ENCODE measurements around the gene FBXO46.

Gene FBXO46

DNA sequence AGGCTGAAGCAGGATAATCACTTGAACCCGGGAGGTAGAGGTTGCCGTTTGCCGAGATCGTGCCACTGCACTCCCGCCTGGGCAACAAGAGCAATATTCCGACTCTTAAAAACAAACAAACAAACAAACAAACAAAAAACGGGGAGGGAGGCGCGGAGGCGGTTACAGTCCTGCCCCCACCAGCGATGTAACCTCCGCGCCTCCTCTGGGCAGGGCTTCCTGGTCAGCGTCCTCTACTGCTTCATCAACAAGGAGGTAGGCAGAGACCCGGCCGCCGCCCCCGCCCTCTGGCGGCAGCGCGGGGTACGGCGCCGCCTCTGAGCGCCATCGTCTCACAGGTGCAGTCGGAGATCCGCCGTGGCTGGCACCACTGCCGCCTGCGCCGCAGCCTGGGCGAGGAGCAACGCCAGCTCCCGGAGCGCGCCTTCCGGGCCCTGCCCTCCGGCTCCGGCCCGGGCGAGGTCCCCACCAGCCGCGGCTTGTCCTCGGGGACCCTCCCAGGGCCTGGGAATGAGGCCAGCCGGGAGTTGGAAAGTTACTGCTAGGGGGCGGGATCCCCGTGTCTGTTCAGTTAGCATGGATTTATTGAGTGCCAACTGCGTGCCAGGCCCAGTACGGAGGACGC is 49.2 kb downstream of the FBXO46 start:
- peak; percentile 91 for DNase-seq

DNA sequence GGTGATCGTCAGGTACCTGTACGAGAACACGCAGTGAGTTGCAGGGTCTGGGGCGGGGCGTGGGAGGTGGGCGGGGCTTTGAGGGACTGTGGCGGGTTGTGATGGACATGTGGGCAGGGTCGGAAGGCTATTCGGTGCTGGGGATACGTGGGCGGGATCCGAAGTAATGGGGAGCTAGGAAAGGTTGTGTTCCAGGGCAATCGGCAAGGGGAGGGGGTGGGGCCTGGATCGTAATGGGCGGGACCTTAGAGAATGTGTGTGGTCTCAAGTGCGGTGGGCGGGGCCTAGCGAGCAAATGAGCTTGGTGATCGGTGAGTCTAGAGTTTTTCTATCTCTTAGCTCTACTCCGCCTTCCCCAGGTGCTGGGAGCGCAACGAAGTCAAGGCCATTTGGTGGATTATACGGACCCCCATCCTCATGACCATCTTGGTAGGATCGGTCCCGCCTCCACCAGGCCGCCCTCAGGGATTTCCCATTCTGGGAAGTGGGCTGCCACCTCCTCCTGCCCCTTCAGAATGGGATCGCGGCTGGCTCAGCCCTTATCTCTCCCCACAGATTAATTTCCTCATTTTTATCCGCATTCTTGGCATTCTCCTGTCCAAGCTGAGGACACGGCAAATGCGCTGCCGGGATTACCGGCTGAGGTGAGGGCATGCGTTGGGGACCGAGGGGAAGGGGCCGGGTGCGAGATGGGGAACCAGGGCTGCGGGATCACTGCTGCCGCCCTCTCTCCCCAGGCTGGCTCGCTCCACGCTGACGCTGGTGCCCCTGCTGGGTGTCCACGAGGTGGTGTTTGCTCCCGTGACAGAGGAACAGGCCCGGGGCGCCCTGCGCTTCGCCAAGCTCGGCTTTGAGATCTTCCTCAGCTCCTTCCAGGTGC is 53.1 kb downstream of the FBXO46 start:
- DNase-seq: peak; percentile 87

DNA sequence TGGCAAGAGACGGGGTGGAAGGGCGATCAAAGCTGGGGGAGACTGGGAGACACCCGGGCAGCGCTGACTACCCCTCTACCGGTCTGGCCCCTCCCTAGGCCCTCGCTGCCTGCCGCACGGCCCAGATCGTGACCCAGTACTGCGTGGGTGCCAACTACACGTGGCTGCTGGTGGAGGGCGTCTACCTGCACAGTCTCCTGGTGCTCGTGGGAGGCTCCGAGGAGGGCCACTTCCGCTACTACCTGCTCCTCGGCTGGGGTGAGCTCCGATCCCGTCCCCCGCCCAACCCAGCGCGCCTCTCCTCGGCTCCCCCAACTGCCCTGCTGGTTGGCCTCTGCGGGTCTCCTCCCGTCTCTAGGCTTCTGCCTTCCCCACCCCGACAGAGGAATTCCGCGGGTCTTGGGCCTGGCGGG is 53.8 kb downstream of the FBXO46 start:
- peak; percentile 52 for DNase-seq

DNA sequence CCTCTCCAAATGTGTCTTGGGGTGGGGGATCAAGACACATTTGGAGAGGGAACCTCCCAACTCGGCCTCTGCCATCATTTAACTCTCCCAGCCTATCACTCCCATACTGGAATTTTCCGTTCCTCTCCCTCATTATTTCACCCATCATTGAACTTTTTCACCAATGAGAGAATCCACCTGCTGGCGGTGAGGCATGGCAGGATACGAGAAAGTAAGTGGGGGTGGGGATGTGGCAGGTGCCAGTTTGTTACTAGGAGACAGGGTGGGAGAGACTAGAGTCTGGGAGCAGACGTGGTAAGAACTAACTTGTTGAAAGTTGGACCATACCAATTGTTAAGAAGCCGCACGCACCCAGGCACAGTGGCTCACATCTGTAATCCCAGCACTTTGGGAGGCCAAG is 55.8 kb downstream of the FBXO46 start:
- no peak for DNase-seq

DNA sequence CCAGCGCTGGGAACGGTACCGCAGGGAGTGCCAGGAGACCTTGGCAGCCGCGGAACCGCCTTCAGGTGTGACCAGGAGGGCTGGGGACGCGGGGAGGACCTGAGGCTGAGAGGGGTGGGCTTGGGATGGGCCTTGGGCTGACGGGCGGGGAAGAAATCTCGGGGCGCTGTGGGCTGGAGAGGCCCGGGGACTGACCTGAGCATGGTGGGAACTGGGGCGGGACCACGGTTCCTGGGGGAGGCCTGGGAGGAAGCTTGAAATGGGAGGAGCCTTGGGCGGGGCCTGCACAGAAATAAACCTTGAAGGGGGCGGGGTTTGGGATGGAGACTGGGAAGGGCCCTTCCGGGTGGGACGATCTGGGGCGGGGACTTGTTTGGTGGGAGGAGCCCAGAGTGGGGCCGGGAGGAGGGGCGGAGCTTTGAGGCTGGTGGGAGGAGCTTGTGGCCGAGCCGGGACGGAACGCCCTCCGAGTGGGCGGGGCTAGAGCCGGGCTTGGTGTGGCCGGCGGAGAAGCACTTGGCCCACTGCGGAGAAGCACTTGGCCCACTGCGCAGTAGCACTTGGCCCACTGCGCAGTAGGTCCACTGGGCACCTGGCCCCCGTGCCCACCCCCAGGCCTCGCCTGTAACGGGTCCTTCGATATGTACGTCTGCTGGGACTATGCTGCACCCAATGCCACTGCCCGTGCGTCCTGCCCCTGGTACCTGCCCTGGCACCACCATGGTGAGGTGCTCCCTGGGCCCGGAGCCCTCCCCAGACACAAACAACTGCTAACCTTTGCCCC is 59.8 kb downstream of the FBXO46 start:
- DNase-seq: peak; percentile 58

DNA sequence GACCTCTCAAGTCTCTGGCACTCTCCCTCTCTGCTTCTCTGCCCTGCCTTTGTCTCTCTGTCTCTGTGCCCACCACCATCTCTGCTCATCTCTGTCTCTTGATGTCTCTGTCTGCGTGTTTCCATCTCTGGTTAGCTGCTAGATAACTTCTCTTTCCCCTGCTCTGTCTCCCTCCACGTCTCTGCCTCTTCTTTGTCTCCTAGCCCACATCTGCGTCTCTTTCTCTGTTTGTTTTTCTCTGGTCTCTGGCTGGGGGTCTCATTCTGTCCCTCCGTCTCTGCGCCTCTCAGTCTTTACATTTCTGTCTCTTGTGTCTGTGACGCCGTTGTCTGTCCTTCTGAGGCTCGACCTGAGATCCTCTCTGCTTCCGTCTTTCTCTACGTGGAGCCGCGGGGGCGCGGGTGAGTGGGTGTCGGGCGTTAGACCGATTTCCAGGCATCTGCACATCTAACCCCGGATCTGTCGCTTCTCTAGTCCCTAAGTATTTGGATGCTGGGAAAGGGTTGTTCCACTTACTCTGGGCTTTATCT is 62.3 kb downstream of the FBXO46 start:
- DNase-seq: peak; percentile 30

DNA sequence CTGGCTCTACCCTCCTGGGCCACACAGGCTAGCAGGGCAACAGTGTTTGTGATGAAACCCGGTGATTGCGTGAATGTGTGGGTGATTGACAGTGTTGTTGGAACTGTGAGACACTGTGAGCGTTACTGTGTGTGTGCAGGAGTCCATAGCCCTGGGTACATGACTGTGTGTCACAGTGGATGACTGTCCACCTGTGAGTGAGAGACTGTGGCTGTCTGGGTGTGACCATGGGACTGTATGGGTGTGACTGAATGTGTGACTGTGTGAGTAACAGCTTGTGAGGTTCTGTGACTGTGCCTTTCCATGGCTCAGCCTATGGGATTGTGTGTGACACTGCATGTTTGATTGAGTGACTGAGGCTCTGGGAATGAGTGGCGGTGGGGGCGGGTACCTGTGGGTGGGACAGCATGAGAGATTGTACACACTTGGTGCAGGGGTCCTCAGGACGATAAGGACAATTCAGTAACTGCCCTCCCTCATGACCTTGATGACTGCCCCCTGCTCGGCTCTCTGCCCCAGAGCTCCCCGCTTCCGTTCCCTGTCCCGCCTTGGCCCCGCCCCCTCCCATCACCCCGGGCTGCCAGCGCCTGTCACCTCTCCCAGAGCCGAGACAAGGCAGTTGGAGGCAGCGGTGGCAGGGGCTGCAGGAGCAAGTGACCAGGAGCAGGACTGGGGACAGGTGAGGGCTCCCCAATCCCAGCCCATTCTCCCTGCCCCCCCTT is 62.9 kb downstream of the FBXO46 start, which contains the start of gene GIPR:
TSS of gene GIPR (plus strand) at position 602 of the 722 bp plus-strand sequence. CDS start 1,300 bp downstream, outside the sequence.
- peak; percentile 57 for DNase-seq

DNA sequence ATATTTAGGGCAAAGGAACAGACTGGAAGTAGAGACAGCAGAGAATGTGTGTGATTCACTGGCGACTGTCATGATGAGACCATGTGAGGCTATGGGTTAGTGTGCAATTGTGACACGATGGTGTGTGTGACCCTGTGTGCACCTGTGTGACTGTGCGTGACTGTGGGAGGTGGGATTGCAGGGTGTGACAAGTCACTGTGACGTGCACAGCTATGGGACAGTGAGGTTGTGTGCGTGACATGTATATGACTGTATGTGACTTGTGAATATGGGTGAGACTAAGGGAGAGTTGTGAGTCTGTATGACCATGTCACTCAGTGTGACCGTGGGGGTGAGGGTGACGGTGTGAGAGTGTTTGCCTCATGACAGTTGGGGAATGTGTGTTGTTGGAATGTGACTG is 66.1 kb downstream of the FBXO46 start:
- no peak for DNase-seq

DNA sequence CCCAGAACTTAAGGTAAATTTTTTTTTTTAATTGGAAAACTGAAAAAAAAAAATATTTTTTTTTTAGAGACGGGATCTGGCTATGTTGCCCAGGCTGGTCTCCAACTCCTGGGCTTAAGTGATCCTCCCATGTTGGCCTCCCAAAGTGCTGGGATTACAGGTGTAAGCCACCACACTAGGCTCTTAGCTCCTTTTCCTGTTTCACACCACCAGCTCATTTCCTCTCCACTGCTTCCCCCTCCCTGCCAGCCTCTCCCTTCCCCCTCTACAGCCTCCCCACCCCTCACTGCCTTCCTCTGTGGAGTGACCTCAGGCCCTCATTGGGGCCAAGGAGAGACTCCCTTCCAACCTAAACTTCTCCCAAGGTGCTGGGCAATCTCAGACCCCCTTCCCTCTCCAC is 66.9 kb downstream of the FBXO46 start:
- no peak for DNase-seq

DNA sequence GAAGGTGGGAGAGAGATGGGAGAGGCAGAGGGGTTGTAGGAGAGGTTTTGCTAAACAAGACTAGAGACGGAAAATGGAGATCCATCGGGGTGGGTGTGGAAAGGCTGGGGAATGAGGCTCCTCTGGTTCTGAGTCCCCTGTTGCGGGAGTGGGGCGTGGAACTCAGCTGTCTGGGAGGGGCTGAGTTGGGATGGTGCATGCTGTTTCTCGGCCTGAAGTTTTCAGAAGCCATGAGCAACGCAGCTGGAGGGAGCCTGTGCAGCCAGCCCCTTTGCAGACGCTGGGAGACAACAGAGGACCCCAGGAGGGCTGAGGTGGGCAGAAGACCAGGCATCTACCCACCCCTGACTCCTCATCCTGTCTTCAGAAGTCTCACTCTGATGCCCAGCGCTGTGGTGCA is 70.1 kb downstream of the FBXO46 start:
- no peak for DNase-seq

Data from CD4-positive, alpha-beta T cell treated with Interleukin-10 for 1 hour (primary cell).